ENCODE measurements around the gene NTNG2.

The NTNG2 gene

GRCh38 chr9:132247942-132248341 lies 86.1 kb downstream of the NTNG2 start:
- no peak for TF ChIP-seq CTCF (IDR thresholded peaks at IDR 0.05; ENCODE audit: unreplicated experiment in 3 of 3)
- Mint-ChIP-seq H3K36me3 (ENCODE audit: low read depth) (no peaks in the 10 kb centered on the region), H3K9me3 (peaks cover 14% of the 10 kb centered on the region), H3K27ac (no peak overlapping the region), H3K4me3 (no peak overlapping the region), H3K4me1 (peaks cover 11% of the 10 kb centered on the region), H3K27me3 (ENCODE audit: low read depth) (peaks cover 35% of the 10 kb centered on the region)

GRCh38 chr9:132249123-132249522 lies 87.3 kb downstream of the NTNG2 start:
- Mint-ChIP-seq H3K9me3 (peaks cover 14% of the 10 kb centered on the region), H3K27ac (no peak overlapping the region)

GRCh38 chr9:132249690-132250089 lies 87.8 kb downstream of the NTNG2 start:
- TF ChIP-seq CTCF (IDR thresholded peaks at IDR 0.05; ENCODE audit: unreplicated experiment in 3 of 3), result no peak
- Mint-ChIP-seq H3K4me1 (peaks cover 7% of the 10 kb centered on the region), H3K27me3 (ENCODE audit: low read depth) (peaks cover 17% of the 10 kb centered on the region), H3K9me3 (peaks cover 14% of the 10 kb centered on the region), H3K4me3 (no peak overlapping the region), H3K27ac (no peak overlapping the region), H3K36me3 (ENCODE audit: low read depth) (no peaks in the 10 kb centered on the region)

More at GRCh38 chr9:132249123-132249522, 87.3 kb downstream of the NTNG2 start:
- no peaks in the 10 kb centered on the region for H3K36me3 Mint-ChIP-seq (ENCODE audit: low read depth)
- TF ChIP-seq CTCF (IDR thresholded peaks at IDR 0.05; ENCODE audit: unreplicated experiment in 3 of 3), result no peak
- no peak overlapping the region for H3K4me3 Mint-ChIP-seq
- peaks cover 11% of the 10 kb centered on the region for H3K4me1 Mint-ChIP-seq
- H3K27me3 Mint-ChIP-seq (ENCODE audit: low read depth), result peaks cover 23% of the 10 kb centered on the region

GRCh38 chr9:132250324-132251262 lies 88.7 kb downstream of the NTNG2 start:
- Mint-ChIP-seq H3K9me3 (peaks cover 14% of the 10 kb centered on the region), H3K36me3 (ENCODE audit: low read depth) (no peaks in the 10 kb centered on the region), H3K4me3 (no peak overlapping the region), H3K27me3 (ENCODE audit: low read depth) (peaks cover 17% of the 10 kb centered on the region), H3K4me1 (peaks cover 7% of the 10 kb centered on the region), H3K27ac (no peak overlapping the region)
- no peak for TF ChIP-seq CTCF (IDR thresholded peaks at IDR 0.05; ENCODE audit: unreplicated experiment in 3 of 3)

- no peaks in the 10 kb centered on the region for H3K9me3 Mint-ChIP-seq
- no peaks in the 10 kb centered on the region for H3K4me1 Mint-ChIP-seq
- H3K27ac Mint-ChIP-seq, result peak overlapping the region in 2 of 3 experiments; percentile 6 to 11
- H3K27me3 Mint-ChIP-seq (ENCODE audit: low read depth), result peaks cover 3% of the 10 kb centered on the region
- no peak overlapping the region for H3K4me3 Mint-ChIP-seq
- TF ChIP-seq CTCF (IDR thresholded peaks at IDR 0.05; ENCODE audit: unreplicated experiment in 3 of 3), result no peak
- peaks cover 26% of the 10 kb centered on the region for H3K36me3 Mint-ChIP-seq (ENCODE audit: low read depth)
Observed at GRCh38 chr9:132260846-132261245, 99.0 kb downstream of the NTNG2 start.

GRCh38 chr9:132266017-132266416 lies 104.2 kb downstream of the NTNG2 start:
- Mint-ChIP-seq H3K27ac (no peak overlapping the region), H3K9me3 (no peaks in the 10 kb centered on the region), H3K4me3 (no peak overlapping the region), H3K27me3 (ENCODE audit: low read depth) (no peaks in the 10 kb centered on the region), H3K4me1 (no peaks in the 10 kb centered on the region), H3K36me3 (ENCODE audit: low read depth) (peaks cover 48% of the 10 kb centered on the region)
- no peak for TF ChIP-seq CTCF (IDR thresholded peaks at IDR 0.05; ENCODE audit: unreplicated experiment in 3 of 3)

Data from nephron (organoid).